OCI-LY3 (cell line): ENCODE measurements around the gene RAD18.
A peak's percentile ranks its signal among the peaks of the same experiment; 100 is the strongest.

ENCODE experiments used
- H2AFZ ChIP-seq: fragments of 200-600, 300-600 bp; shearing (Covaris generic); 2 replicates; pipeline ENCODE4 v1.6.0; 2014; ENCODE audit warnings: antibody characterized with exemption, low read depth, low read length
- H3K27ac ChIP-seq: fragments of 200-600, 300-600 bp; sonication (generic); 2 replicates; pipeline ENCODE4 v1.5.1; 2014; ENCODE audit warnings: mild to moderate bottlenecking, low read length, moderate library complexity, mixed read lengths
- H3K27me3 ChIP-seq: fragments of 200-600, 300-600 bp; sonication (generic); 2 replicates; pipeline ENCODE4 v1.6.1; 2014; ENCODE audit warnings: low read depth, low read length, mixed read lengths
- H3K36me3 ChIP-seq: fragments of 200-600, 300-600 bp; sonication (generic); replicated peaks from 2 replicates; pipeline ENCODE3; 2014; ENCODE audit warnings: low read depth, low read length, mixed read lengths
- H3K4me1 ChIP-seq: fragments of 300-600, 200-600 bp; sonication (generic); 2 replicates; pipeline ENCODE4 v1.6.1; 2014; ENCODE audit warnings: low read length, mixed read lengths
- H3K4me2 ChIP-seq: fragments of 200-600, 300-600 bp; sonication (generic); 2 replicates; pipeline ENCODE4 v1.6.1; 2014; ENCODE audit warnings: low read length, mixed read lengths
- H3K4me3 ChIP-seq: fragments of 300-600, 200-600 bp; sonication (generic); 2 replicates; pipeline ENCODE4 v1.5.1; 2014; ENCODE audit warnings: antibody characterized with exemption, mild to moderate bottlenecking, low read length, moderate library complexity
- H3K79me2 ChIP-seq: fragments of 300-600, 200-600 bp; shearing (Covaris generic); 2 replicates; pipeline ENCODE4 v1.6.1; 2014; ENCODE audit warnings: mild to moderate bottlenecking, low read length, mixed read lengths
- H3K9ac ChIP-seq: fragments of 300-600, 200-600 bp; shearing (Covaris generic); 2 replicates; pipeline ENCODE4 v1.6.0; 2014; ENCODE audit warnings: mild to moderate bottlenecking, low read length, moderate library complexity
- H3K9me3 ChIP-seq: fragments of 200-600, 300-600 bp; shearing (Covaris generic); 2 replicates; pipeline ENCODE4 v1.6.1; 2014; ENCODE audit warnings: low read length, mixed read lengths; ENCODE audit not compliant: insufficient read depth
- H4K20me1 ChIP-seq: fragments of 200-600, 300-600 bp; sonication (generic); 2 replicates; pipeline ENCODE4 v1.6.1; 2016; ENCODE audit warnings: low read length, mixed read lengths; ENCODE audit not compliant: insufficient read depth
- CTCF ChIP-seq: fragments of 200-600, 300-600 bp; sonication (generic); IDR thresholded peaks from 2 replicates; pipeline ENCODE4 v1.5.1; 2014; ENCODE audit warnings: antibody characterized with exemption, low read length, low read depth
- EZH2phosphoT487 ChIP-seq: fragments of 200-600 bp; shearing (Covaris generic); IDR thresholded peaks from 2 replicates; pipeline ENCODE4 v1.6.1; 2018; ENCODE audit warnings: antibody characterized with exemption, mixed run types, low read depth

The RAD18 gene

GRCh38 chr3:8937064-8938020, 25.9 kb downstream of the RAD18 start:
- Histone ChIP-seq H3K79me2 (no peaks in the 10 kb centered on the region; the same call in 1 of the 2 replicates), H3K27me3 (no peaks in the 10 kb centered on the region), H3K9me3 (no peaks in the 10 kb centered on the region), H3K4me2 (no peak overlapping the region), H3K27ac (no peak overlapping the region), H3K4me1 (no peaks in the 10 kb centered on the region), H2AFZ (no peak overlapping the region), H3K9ac (no peak overlapping the region), H4K20me1 (no peaks in the 10 kb centered on the region), H3K4me3 (no peak overlapping the region), H3K36me3 (peaks cover 53% of the 10 kb centered on the region)
- TF ChIP-seq CTCF (no peak), EZH2phosphoT487 (no peak)

GRCh38 chr3:8932507-8932906, 30.8 kb downstream of the RAD18 start:
- Histone ChIP-seq H4K20me1 (no peaks in the 10 kb centered on the region; the same call in 1 of the 2 replicates), H3K9me3 (no peaks in the 10 kb centered on the region), H2AFZ (no peak overlapping the region), H3K79me2 (peaks cover 2% of the 10 kb centered on the region), H3K4me1 (peaks cover 5% of the 10 kb centered on the region; the same call in 1 of the 2 replicates), H3K27ac (no peak overlapping the region), H3K4me3 (no peak overlapping the region), H3K36me3 (peaks cover 24% of the 10 kb centered on the region), H3K27me3 (no peaks in the 10 kb centered on the region), H3K4me2 (no peak overlapping the region), H3K9ac (no peak overlapping the region)
- TF ChIP-seq EZH2phosphoT487 (no peak), CTCF (no peak)

GRCh38 chr3:8931342-8931741, 31.9 kb downstream of the RAD18 start:
- H3K27ac ChIP-seq, result no peak overlapping the region
- no peaks in the 10 kb centered on the region; the same call in 1 of the 2 replicates for H4K20me1 ChIP-seq
- no peak overlapping the region for H2AFZ ChIP-seq
- peak overlapping the region; percentile 9; the same call in 1 of the 2 replicates for H3K4me3 ChIP-seq
- peaks cover 2% of the 10 kb centered on the region for H3K79me2 ChIP-seq
- H3K9me3 ChIP-seq, result no peaks in the 10 kb centered on the region
- peaks cover 17% of the 10 kb centered on the region for H3K36me3 ChIP-seq
- H3K4me2 ChIP-seq, result peak overlapping the region; percentile 39
- peaks cover 5% of the 10 kb centered on the region; the same call in 1 of the 2 replicates for H3K4me1 ChIP-seq
- TF ChIP-seq CTCF (no peak), EZH2phosphoT487 (no peak)
- no peak overlapping the region for H3K9ac ChIP-seq
- no peaks in the 10 kb centered on the region for H3K27me3 ChIP-seq

DNA sequence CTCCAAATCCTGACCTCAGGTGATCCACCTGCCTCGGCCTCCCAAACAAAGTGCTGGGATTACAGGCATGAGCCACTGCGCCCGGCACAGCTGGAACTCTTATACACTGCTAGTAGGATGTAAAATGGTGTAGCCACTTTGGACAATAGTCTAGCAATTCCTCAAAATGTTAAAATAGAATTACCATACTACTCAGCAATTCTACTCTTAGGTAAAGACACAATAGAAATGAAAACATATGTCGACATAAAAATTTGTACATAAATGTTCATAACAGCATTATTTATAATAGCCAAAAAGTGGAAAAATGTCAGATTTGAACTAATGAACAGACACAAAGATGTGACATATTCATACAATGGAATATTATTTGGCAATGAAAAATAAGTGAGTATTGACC, 33.4 kb downstream of the RAD18 start:
- Histone ChIP-seq H3K27me3 (no peaks in the 10 kb centered on the region), H4K20me1 (no peaks in the 10 kb centered on the region; the same call in 1 of the 2 replicates), H3K4me2 (no peak overlapping the region), H3K4me3 (no peak overlapping the region), H3K79me2 (peaks cover 2% of the 10 kb centered on the region), H3K36me3 (peaks cover 12% of the 10 kb centered on the region), H3K9ac (no peak overlapping the region), H3K27ac (no peak overlapping the region), H3K4me1 (peaks cover 5% of the 10 kb centered on the region; the same call in 1 of the 2 replicates), H3K9me3 (no peaks in the 10 kb centered on the region), H2AFZ (no peak overlapping the region)
- TF ChIP-seq CTCF (no peak), EZH2phosphoT487 (no peak)
